ENCODE data around the gene PSD4. TPM values are rescaled to one million over a fixed set of nuclear protein-coding genes. Genes with fewer than 3 reads are reported as not detected.
A peak's percentile ranks its signal among the peaks of the same experiment; 100 is the strongest.

PSD4 gene
- total and polyA plus RNA-seq, 2 of the 4 experiments (the other 2 are of a cell fraction): 0.36 to 0.70 TPM

DNA sequence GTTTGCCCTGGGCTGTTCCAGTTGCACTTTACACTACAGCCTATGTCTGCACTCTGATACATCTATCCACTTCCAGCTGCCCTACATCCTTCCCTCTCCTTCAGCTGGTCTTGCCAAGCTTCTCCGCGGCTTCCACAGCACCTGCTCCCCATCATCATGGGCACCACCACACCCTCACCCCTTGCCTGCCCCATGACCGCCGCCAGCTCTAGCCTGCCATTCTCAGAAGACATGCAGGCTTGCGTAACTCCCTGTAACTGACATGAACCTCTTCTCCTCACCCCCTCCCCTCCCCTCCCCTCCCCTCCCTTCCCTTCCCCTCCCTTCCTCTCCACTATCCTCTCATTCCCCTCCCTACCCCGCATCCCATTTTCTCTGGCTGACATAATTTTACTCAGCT is 59.0 kb downstream of the PSD4 start:
- Histone ChIP-seq H3K4me1 (ENCODE audit: control insufficient read depth, insufficient read depth, low read length) (no peaks in the 10 kb centered on the region), H4K20me1 (ENCODE audit: insufficient read depth, low read length) (no peaks in the 10 kb centered on the region), H2BK5ac (ENCODE audit: low read depth, low read length, poor library complexity, severe bottlenecking) (no peak overlapping the region), H3K9me3 (ENCODE audit: control insufficient read depth, insufficient read depth, low read length) (no peaks in the 10 kb centered on the region), H3K23ac (ENCODE audit: low read depth, low read length) (no peak overlapping the region), H2AK9ac (replicated peaks; ENCODE audit: low read depth, low read length, poor library complexity) (peak overlapping the region; percentile 37), H2AFZ (replicated peaks; ENCODE audit: low read length, poor library complexity) (no peak overlapping the region), H2BK20ac (ENCODE audit: low read depth, low read length) (no peak overlapping the region), H3K4me2 (ENCODE audit: low read depth, low read length) (no peak overlapping the region), H3K4me3 (ENCODE audit: insufficient read depth, low read depth, low read length) (no peak overlapping the region), H3K79me1 (ENCODE audit: low read depth in 1 of 2, low read length in 2 of 2) (0 out of 4 replicates have a peak, but pooled peaks cover 0 to 3% of the 10 kb centered on the region in 2 experiments), H3K9me1 (ENCODE audit: insufficient read depth, low read length) (no peaks in the 10 kb centered on the region; the same call in 1 of the 2 replicates), H2BK15ac (ENCODE audit: low read depth, low read length) (no peak overlapping the region), H3K4ac (ENCODE audit: low read depth, low read length) (no peak overlapping the region), H4K91ac (ENCODE audit: insufficient read depth, low read depth, low read length) (no peak overlapping the region), H3K27ac (ENCODE audit: insufficient read depth, low read length) (no peak overlapping the region), H4K8ac (ENCODE audit: low read depth in 2 of 2, low read length in 2 of 2) (no peak overlapping the region), H3K14ac (replicated peaks; ENCODE audit: low read depth, low read length) (no peak overlapping the region), H3K36me3 (ENCODE audit: control insufficient read depth, insufficient read depth, low read length) (peaks cover 2% of the 10 kb centered on the region; the same call in 1 of the 2 replicates), H3K18ac (ENCODE audit: low read depth, low read length) (no peak overlapping the region), H3K56ac (ENCODE audit: extremely low read depth, insufficient read depth, low read length) (no peak overlapping the region), H2BK120ac (ENCODE audit: low read depth, low read length) (no peak overlapping the region), H2AK5ac (ENCODE audit: low read depth, low read length) (0 out of 2 replicates have a peak overlapping the region, but pooled peaks have one; percentile 9), H4K5ac (ENCODE audit: low read depth, low read length) (no peak overlapping the region), H3K27me3 (ENCODE audit: control insufficient read depth, insufficient read depth, low read length) (no peaks in the 10 kb centered on the region), H3K9ac (ENCODE audit: low read depth, low read length) (no peak overlapping the region)
- in situ Hi-C loops (cut with MboI; ENCODE audit: low sequenced_read_pairs): no loop called here
- ATAC-seq (ENCODE audit: low read depth): no peak
- BruUV-seq (replicated peaks): no TSS peak
- 75 to 90% methylated on average over 1 to 3 of the region's 6 CpGs for WGBS, 2 experiments (ENCODE audit: extremely low coverage in 2 of 2, insufficient read length in 1 of 2)
- ChIA-PET CTCF (no interaction called here), POLR2A (ENCODE audit: unreplicated experiment) (no interaction called here)
- dilution Hi-C loops (cut with HindIII; ENCODE audit: low sequenced_read_pairs, unreplicated experiment): no loop called here
- intact Hi-C loops (cut with micrococcal nuclease): no loop called here
- DNase-seq: no peak
- TF ChIP-seq BHLHE40 (IDR thresholded peaks at IDR 0.05; ENCODE audit: low read depth, low read length): no peak
- TF ChIP-seq RFX5 (IDR thresholded peaks at IDR 0.05; ENCODE audit: low read depth, low read length): no peak
- TF ChIP-seq RAD21 (IDR thresholded peaks at IDR 0.05; ENCODE audit: low read length): no peak
- no peak for TF ChIP-seq MAZ (IDR thresholded peaks at IDR 0.05; ENCODE audit: borderline replicate concordance, low read depth, low read length)
- TF ChIP-seq CEBPB (IDR thresholded peaks at IDR 0.05; ENCODE audit: low read depth, low read length): no peak
- no peak for TF ChIP-seq CHD1 (IDR thresholded peaks at IDR 0.05; ENCODE audit: low read depth, low read length)
- TF ChIP-seq FOS (IDR thresholded peaks at IDR 0.05; ENCODE audit: low read depth, low read length): no peak
- no peak for TF ChIP-seq RCOR1 (IDR thresholded peaks at IDR 0.05; ENCODE audit: insufficient replicate concordance, low read length)
- TF ChIP-seq MAFK (IDR thresholded peaks at IDR 0.05; ENCODE audit: low read depth, low read length): no peak
- TF ChIP-seq USF2 (IDR thresholded peaks at IDR 0.05; ENCODE audit: low read depth, low read length): no peak
- TF ChIP-seq NFE2L2 (IDR thresholded peaks at IDR 0.05; ENCODE audit: low read depth, low read length): no peak
- TF ChIP-seq SMC3 (IDR thresholded peaks at IDR 0.05; ENCODE audit: low read depth, low read length): no peak
- TF ChIP-seq ELK1 (IDR thresholded peaks at IDR 0.05; ENCODE audit: borderline replicate concordance, low read depth, low read length): no peak
- no peak for TF ChIP-seq MXI1 (IDR thresholded peaks at IDR 0.05; ENCODE audit: borderline replicate concordance, low read depth, low read length)
